Panc1 (cell line): ENCODE results near the gene FKBP2.

Experiments
- POLR2AphosphoS5 ChIP-seq: IDR thresholded peaks from 2 replicates; pipeline ENCODE4 v1.6.1; 2012; ENCODE audit warnings: mild to moderate bottlenecking, low read depth, low read length, moderate library complexity
- SIN3A ChIP-seq: IDR thresholded peaks from 2 replicates; pipeline ENCODE4 v1.6.1; 2012; ENCODE audit warnings: low read depth, mild to moderate bottlenecking, low read length, moderate library complexity, borderline replicate concordance; ENCODE audit not compliant: insufficient read depth
- TCF7L2 ChIP-seq: IDR thresholded peaks from 2 replicates; pipeline ENCODE4 v1.6.1; 2011; ENCODE audit warnings: mild to moderate bottlenecking, low read depth, low read length, inconsistent platforms
- TF ChIP-seq, protein P1 (sequence below): fragments of 450-650 bp; IDR thresholded peaks from 2 replicates; pipeline ENCODE4 v1.5.1; 2017; ENCODE audit warnings: mild to moderate bottlenecking
- TF ChIP-seq, protein P2 (sequence below), 2 experiments: IDR thresholded peaks; 2 replicates each; pipeline ENCODE4 v1.6.1; 2011 to 2012; ENCODE audit warnings: low read depth in 2 of 2, control low read depth in 1 of 2, low read length in 1 of 2, mild to moderate bottlenecking in 1 of 2, moderate library complexity in 1 of 2; ENCODE audit not compliant: insufficient read depth in 1 of 2

DNA sequence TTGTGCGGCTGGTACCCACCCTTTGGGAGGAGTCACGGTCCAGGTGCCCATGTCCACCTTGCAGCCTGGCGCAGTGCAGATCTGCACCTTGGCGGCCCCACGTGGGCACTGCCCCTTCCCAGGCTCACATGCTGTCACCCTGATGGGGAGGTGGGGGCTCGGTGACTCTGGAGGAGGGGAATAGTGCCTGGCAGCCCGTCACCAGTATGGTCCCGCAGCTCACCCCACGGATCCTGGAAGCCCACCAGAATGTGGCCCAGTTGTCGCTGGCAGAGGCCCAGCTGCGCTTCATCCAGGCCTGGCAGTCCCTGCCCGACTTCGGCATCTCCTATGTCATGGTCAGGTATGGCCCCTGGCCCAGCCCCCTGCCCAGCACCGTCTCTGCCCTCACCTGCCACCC is 20.1 kb upstream of the FKBP2 start:
- TF ChIP-seq, protein P1, sequence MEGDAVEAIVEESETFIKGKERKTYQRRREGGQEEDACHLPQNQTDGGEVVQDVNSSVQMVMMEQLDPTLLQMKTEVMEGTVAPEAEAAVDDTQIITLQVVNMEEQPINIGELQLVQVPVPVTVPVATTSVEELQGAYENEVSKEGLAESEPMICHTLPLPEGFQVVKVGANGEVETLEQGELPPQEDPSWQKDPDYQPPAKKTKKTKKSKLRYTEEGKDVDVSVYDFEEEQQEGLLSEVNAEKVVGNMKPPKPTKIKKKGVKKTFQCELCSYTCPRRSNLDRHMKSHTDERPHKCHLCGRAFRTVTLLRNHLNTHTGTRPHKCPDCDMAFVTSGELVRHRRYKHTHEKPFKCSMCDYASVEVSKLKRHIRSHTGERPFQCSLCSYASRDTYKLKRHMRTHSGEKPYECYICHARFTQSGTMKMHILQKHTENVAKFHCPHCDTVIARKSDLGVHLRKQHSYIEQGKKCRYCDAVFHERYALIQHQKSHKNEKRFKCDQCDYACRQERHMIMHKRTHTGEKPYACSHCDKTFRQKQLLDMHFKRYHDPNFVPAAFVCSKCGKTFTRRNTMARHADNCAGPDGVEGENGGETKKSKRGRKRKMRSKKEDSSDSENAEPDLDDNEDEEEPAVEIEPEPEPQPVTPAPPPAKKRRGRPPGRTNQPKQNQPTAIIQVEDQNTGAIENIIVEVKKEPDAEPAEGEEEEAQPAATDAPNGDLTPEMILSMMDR = no peak
- TF ChIP-seq POLR2AphosphoS5 (no peak), TCF7L2 (no peak), SIN3A (no peak)
- TF ChIP-seq, protein P2, sequence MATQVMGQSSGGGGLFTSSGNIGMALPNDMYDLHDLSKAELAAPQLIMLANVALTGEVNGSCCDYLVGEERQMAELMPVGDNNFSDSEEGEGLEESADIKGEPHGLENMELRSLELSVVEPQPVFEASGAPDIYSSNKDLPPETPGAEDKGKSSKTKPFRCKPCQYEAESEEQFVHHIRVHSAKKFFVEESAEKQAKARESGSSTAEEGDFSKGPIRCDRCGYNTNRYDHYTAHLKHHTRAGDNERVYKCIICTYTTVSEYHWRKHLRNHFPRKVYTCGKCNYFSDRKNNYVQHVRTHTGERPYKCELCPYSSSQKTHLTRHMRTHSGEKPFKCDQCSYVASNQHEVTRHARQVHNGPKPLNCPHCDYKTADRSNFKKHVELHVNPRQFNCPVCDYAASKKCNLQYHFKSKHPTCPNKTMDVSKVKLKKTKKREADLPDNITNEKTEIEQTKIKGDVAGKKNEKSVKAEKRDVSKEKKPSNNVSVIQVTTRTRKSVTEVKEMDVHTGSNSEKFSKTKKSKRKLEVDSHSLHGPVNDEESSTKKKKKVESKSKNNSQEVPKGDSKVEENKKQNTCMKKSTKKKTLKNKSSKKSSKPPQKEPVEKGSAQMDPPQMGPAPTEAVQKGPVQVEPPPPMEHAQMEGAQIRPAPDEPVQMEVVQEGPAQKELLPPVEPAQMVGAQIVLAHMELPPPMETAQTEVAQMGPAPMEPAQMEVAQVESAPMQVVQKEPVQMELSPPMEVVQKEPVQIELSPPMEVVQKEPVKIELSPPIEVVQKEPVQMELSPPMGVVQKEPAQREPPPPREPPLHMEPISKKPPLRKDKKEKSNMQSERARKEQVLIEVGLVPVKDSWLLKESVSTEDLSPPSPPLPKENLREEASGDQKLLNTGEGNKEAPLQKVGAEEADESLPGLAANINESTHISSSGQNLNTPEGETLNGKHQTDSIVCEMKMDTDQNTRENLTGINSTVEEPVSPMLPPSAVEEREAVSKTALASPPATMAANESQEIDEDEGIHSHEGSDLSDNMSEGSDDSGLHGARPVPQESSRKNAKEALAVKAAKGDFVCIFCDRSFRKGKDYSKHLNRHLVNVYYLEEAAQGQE (IDR thresholded peaks at IDR 0.05; ENCODE audit: insufficient read depth in 1 of 2, low read depth in 2 of 2, low read length in 1 of 2) = no peak
